Gastroesophageal sphincter (tissue), 4 donors: Measurements from ENCODE around the gene CBR4. TPM values are rescaled to one million over a fixed set of nuclear protein-coding genes. Genes with fewer than 3 reads are reported as not detected.

Experiments
- ATAC-seq: fragments of 150-250 bp; one replicate; pipeline ENCODE4 v1.9.1; 2016; ENCODE audit warnings: mild to moderate bottlenecking, moderate library complexity
- H3K27ac ChIP-seq, 4 donors: fragments of 200-600 bp; sonication (generic) in 3 of 4; 1 replicate in 3 of 4; 2 replicates in 1 of 4; pipeline ENCODE4 v1.5.1; 2016 to 2019
- H3K27me3 ChIP-seq: fragments of 200-600 bp; sonication (generic); one replicate; pipeline ENCODE4 v1.5.1; 2019
- H3K36me3 ChIP-seq, 2 donors: fragments of 200-600 bp; sonication (generic); one replicate each; pipeline ENCODE4 v1.5.1; 2019; ENCODE audit warnings: control low read depth in 1 of 2
- H3K4me1 ChIP-seq, 3 donors: fragments of 200-600 bp; sonication (generic); 1 replicate in 2 of 3; 2 replicates in 1 of 3; pipeline ENCODE4 v1.5.1; 2016 to 2019; ENCODE audit warnings: control low read depth in 2 of 3
- H3K4me3 ChIP-seq, 2 donors: fragments of 200-600 bp; sonication (generic); one replicate each; pipeline ENCODE4 v1.5.1; 2019; ENCODE audit warnings: mild to moderate bottlenecking in 1 of 2, moderate library complexity in 1 of 2
- H3K9me3 ChIP-seq, 3 donors: fragments of 200-600 bp; sonication (generic); one replicate each; pipeline ENCODE4 v1.5.1; 2017 to 2019; ENCODE audit warnings: control low read depth in 2 of 3
- CTCF ChIP-seq, 4 experiments: fragments of 200-600 bp in 2 of 4; fragments of 450-650 bp in 2 of 4; sonication (generic) in 1 of 4; IDR thresholded peaks; one replicate each; pipeline ENCODE4 v1.5.1; 2017 to 2019; ENCODE audit warnings: antibody characterized with exemption in 4 of 4, mild to moderate bottlenecking in 2 of 4, moderate library complexity in 2 of 4
- EP300 ChIP-seq: sonication (generic); formaldehyde crosslinking; IDR thresholded peaks from one replicate; pipeline ENCODE4 v1.6.1; 2017; ENCODE audit warnings: antibody characterized with exemption, mild to moderate bottlenecking
- POLR2A ChIP-seq, 2 donors: fragments of 450-650 bp; IDR thresholded peaks; one replicate each; pipeline ENCODE4 v1.6.1; 2017; ENCODE audit warnings: antibody characterized with exemption in 2 of 2, mild to moderate bottlenecking in 2 of 2, moderate library complexity in 1 of 2
- POLR2AphosphoS5 ChIP-seq: sonication (generic); formaldehyde crosslinking; IDR thresholded peaks from one replicate; pipeline ENCODE4 v1.6.1; 2017; ENCODE audit warnings: antibody characterized with exemption
- WGBS, 2 donors: methylation state at CpG; one replicate each; pipeline ENCODE4 v1.1.5; 2018; ENCODE audit warnings: low coverage in 1 of 2; 5-methylcytosine and 5-hydroxymethylcytosine counted together
- total RNA-seq, 4 donors: library from RNA; depleted of rRNA; stranded (reverse); fragments of >200 nt; gene quantifications; one replicate each; pipeline ENCODE4 v1.1.0, GENCODE V29; 2016

CBR4 gene
- total RNA-seq, 4 donors from 2014 or later: 13.6 to 19.1 (median 14.4) TPM

DNA sequence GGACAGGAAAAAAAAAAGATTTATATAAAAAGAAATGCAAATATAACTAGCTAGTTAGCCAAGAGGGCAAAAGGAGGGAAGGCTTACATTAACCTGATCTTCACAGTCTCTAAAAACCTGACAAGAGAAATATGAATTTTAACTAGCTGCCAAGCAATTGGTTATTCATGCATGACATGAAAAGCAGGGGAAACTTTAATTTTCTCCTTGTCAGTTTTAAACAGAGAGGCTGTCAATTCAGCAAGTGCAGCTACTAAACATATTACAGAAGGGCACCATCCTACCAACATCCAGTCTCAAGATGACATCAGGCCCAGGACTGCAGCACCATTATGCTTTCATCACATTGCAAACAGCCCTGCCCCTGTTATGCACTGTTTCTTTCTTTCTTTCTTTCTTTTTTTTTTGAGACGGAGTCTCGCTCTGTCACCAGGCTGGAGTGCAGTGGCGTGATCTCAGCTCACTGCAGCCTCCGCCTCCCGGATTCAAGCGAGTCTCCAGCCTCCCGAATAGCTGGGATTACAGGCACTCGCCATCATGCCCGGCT, 38.9 kb upstream of the CBR4 start:
- no peak for ATAC-seq
- no peaks in the 10 kb centered on the region for H3K27me3 ChIP-seq
- TF ChIP-seq EP300 (no peak), POLR2AphosphoS5 (no peak), CTCF (IDR thresholded peaks at IDR 0.05) (no peak), POLR2A (IDR thresholded peaks at IDR 0.05) (no peak)
- no peaks in the 10 kb centered on the region for H3K4me1 ChIP-seq
- H3K9me3 ChIP-seq: no peaks in the 10 kb centered on the region
- H3K27ac ChIP-seq: no peak overlapping the region
- H3K36me3 ChIP-seq: no peaks in the 10 kb centered on the region
- 79 to 87% methylated on average over 2 to 7 of the region's 9 CpGs for WGBS, 2 donors
- H3K4me3 ChIP-seq: no peak overlapping the region

- Histone ChIP-seq H3K36me3 (no peaks in the 10 kb centered on the region), H3K4me3 (no peak overlapping the region), H3K4me1 (no peaks in the 10 kb centered on the region), H3K27me3 (no peaks in the 10 kb centered on the region), H3K9me3 (no peaks in the 10 kb centered on the region), H3K27ac (no peak overlapping the region)
- ATAC-seq: no peak
- WGBS, 2 donors: 34 to 77% methylated on average over 4 of the region's 4 CpGs
- TF ChIP-seq CTCF (IDR thresholded peaks at IDR 0.05): no peak
- TF ChIP-seq POLR2A (IDR thresholded peaks at IDR 0.05): no peak
- TF ChIP-seq POLR2AphosphoS5: no peak
- TF ChIP-seq EP300: no peak
These were observed 37.9 kb upstream of the CBR4 start for GRCh38 chr4:169047956-169048355.

GRCh38 chr4:169045862-169046584, 36.0 kb upstream of the CBR4 start:
- Histone ChIP-seq H3K4me1 (no peaks in the 10 kb centered on the region), H3K36me3 (no peaks in the 10 kb centered on the region), H3K27ac (no peak overlapping the region), H3K27me3 (no peaks in the 10 kb centered on the region), H3K4me3 (no peak overlapping the region), H3K9me3 (no peaks in the 10 kb centered on the region)
- WGBS, 2 donors: 92 to 95% methylated on average over 7 of the region's 15 CpGs
- ATAC-seq: no peak
- TF ChIP-seq CTCF (IDR thresholded peaks at IDR 0.05) (no peak), POLR2A (IDR thresholded peaks at IDR 0.05) (no peak), POLR2AphosphoS5 (no peak), EP300 (no peak)

DNA sequence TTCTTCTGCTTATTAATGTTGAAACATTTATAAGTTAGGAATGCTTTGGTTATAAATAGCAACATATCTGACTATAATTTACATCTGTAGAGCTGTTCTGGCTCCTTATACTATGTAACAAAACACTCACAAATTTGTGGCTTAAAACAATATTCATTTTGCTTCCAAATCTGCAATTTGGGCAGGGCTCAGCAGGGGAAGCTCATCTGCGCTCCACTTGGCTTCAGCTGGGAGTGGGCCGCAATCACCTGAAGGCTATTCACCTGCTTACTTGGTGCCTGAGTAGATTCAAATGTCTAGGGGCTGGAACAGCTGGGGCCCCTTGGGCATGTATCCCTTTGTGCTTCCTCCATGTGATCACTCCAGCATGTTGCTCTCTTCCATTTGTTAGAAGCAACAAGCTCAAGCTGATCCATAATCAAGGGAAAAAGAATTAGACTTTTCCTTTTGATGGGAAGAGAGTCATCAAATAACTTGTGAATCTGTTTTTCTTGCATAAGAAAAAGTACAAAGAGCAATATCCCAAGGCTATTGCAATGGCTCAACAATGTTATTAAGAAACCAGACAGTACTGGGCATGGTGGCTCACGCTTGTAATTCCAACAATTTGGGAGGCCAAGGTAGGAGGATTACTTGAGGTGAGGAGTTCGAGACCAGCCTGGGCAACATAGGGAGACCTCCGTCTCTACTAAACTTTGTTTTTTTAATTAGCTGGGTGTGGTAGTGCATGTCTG, 34.8 kb upstream of the CBR4 start:
- TF ChIP-seq EP300 (no peak), POLR2AphosphoS5 (no peak), CTCF (IDR thresholded peaks at IDR 0.05) (no peak), POLR2A (IDR thresholded peaks at IDR 0.05) (no peak)
- Histone ChIP-seq H3K9me3 (no peaks in the 10 kb centered on the region), H3K27ac (no peak overlapping the region), H3K4me1 (no peaks in the 10 kb centered on the region), H3K4me3 (no peak overlapping the region), H3K36me3 (no peaks in the 10 kb centered on the region), H3K27me3 (no peaks in the 10 kb centered on the region)
- no peak for ATAC-seq
- WGBS, 2 donors: 71 to 91% methylated on average over 3 to 4 of the region's 5 CpGs
